Endothelial cell of umbilical vein (primary cell): ENCODE measurements around the gene APP. TPM values are rescaled to one million over a fixed set of nuclear protein-coding genes. Genes with fewer than 3 reads are reported as not detected.

Source experiments
- BruUV-seq: library from RNA; stranded (reverse); fragments of 400-500 nt; replicated peaks from 2 replicates; lab custom pipeline; 2021; lab: Mats Ljungman, UMichigan
- CTCF ChIA-PET: fragments of 300-600, 350-600 bp; sonication (Branson Sonifier 250); formaldehyde crosslinking; loops from one replicate; lab custom pipeline; 2021; ENCODE audit warnings: antibody characterized with exemption, inconsistent platforms; lab: Charles Lee
- POLR2A ChIA-PET: fragments of 300-600, 350-600 bp; sonication (Branson Sonifier 250); formaldehyde crosslinking; loops from one replicate; lab custom pipeline; 2021; ENCODE audit warnings: antibody characterized with exemption, inconsistent platforms; lab: Charles Lee
- DNase-seq: peaks from one replicate; pipeline ENCODE4 v3.0.0-alpha.2; 2011; ENCODE audit warnings: low read depth, low spot score
- FAIRE-seq: peaks from 2 replicates; lab custom pipeline; 2011; peaks lifted over from hg19 to GRCh38; lab: Jason Lieb, UNC
- H2AFZ ChIP-seq: 2 replicates; pipeline ENCODE4 v1.6.0; 2012; ENCODE audit warnings: low read depth, low read length, control low read depth, inconsistent platforms
- H3K27ac ChIP-seq: 2 replicates; pipeline ENCODE4 v1.5.1; 2011; ENCODE audit warnings: low read depth, mild to moderate bottlenecking, control low read depth, low read length, moderate library complexity; ENCODE audit not compliant: insufficient read depth
- H3K27me3 ChIP-seq, 2 experiments: 2 replicates each; pipeline versions ENCODE4 v1.6.0 to v1.6.1; 2011; ENCODE audit warnings: low read length in 2 of 2, mixed read lengths in 1 of 2; ENCODE audit not compliant: control insufficient read depth in 2 of 2, insufficient read depth in 2 of 2
- H3K36me3 ChIP-seq, 2 experiments: 2 replicates in 1 of 2; 3 replicates in 1 of 2; pipeline ENCODE4 v1.5.1; 2011; ENCODE audit warnings: low read length in 2 of 2, mild to moderate bottlenecking in 1 of 2, moderate library complexity in 1 of 2; ENCODE audit not compliant: control insufficient read depth in 2 of 2, insufficient read depth in 2 of 2; ENCODE audit errors: extremely low read depth in 1 of 2
- H3K4me1 ChIP-seq: 3 replicates; pipeline ENCODE4 v1.5.1; 2011; ENCODE audit warnings: mild to moderate bottlenecking, low read length; ENCODE audit not compliant: control insufficient read depth, insufficient read depth; ENCODE audit errors: extremely low read depth
- H3K4me2 ChIP-seq: 2 replicates; pipeline ENCODE4 v1.6.1; 2011; ENCODE audit warnings: low read length, control low read depth, mixed read lengths; ENCODE audit not compliant: insufficient read depth
- H3K4me3 ChIP-seq, 3 experiments: fragments of 200-600 bp in 1 of 3; sonication (generic), shearing (Covaris generic) in 1 of 3; replicated peaks in 1 of 3; 2 replicates each; pipeline ENCODE4 v1.5.1; 2011 to 2016; ENCODE audit warnings: control low read depth in 3 of 3, low read length in 3 of 3, mild to moderate bottlenecking in 2 of 3, inconsistent platforms in 1 of 3, low read depth in 1 of 3, moderate library complexity in 1 of 3; ENCODE audit not compliant: insufficient read depth in 1 of 3
- H3K79me2 ChIP-seq: 2 replicates; pipeline ENCODE4 v1.6.0; 2012; ENCODE audit warnings: low read length, inconsistent platforms; ENCODE audit not compliant: control insufficient read depth, insufficient read depth
- H3K9ac ChIP-seq: replicated peaks from 2 replicates; pipeline ENCODE3; 2011; ENCODE audit warnings: low read length, control low read depth; ENCODE audit not compliant: insufficient read depth; ENCODE audit errors: extremely low read depth
- H3K9me1 ChIP-seq: replicated peaks from 3 replicates; pipeline ENCODE4 v1.6.0; 2011; ENCODE audit warnings: mild to moderate bottlenecking, low read length; ENCODE audit not compliant: control insufficient read depth, insufficient read depth; ENCODE audit errors: extremely low read depth
- H3K9me3 ChIP-seq: replicated peaks from 2 replicates; pipeline ENCODE4 v1.5.1; 2012; ENCODE audit warnings: low read length, inconsistent platforms; ENCODE audit not compliant: control insufficient read depth, insufficient read depth
- H4K20me1 ChIP-seq: replicated peaks from 2 replicates; pipeline ENCODE3; 2011; ENCODE audit warnings: mild to moderate bottlenecking, low read length; ENCODE audit not compliant: control insufficient read depth, insufficient read depth; ENCODE audit errors: extremely low read depth
- EZH2 ChIP-seq: IDR thresholded peaks from 2 replicates; pipeline ENCODE4 v1.6.1; 2012; ENCODE audit warnings: borderline replicate concordance, low read depth, mild to moderate bottlenecking, moderate library complexity, low read length, inconsistent platforms; ENCODE audit not compliant: severe bottlenecking
- FOS ChIP-seq: IDR thresholded peaks from 2 replicates; pipeline ENCODE4 v1.6.1; 2011; ENCODE audit warnings: mild to moderate bottlenecking, low read length, moderate library complexity, borderline replicate concordance; ENCODE audit not compliant: insufficient read depth
- GATA2 ChIP-seq: IDR thresholded peaks from 2 replicates; pipeline ENCODE4 v1.7.0; 2011; ENCODE audit warnings: low read depth, mild to moderate bottlenecking, moderate library complexity, mixed read lengths, low read length; ENCODE audit not compliant: insufficient read length, insufficient read depth
- JUN ChIP-seq: IDR thresholded peaks from 2 replicates; pipeline ENCODE4 v1.6.1; 2011; ENCODE audit warnings: borderline replicate concordance, low read depth; ENCODE audit not compliant: insufficient read length, insufficient read depth
- MYC ChIP-seq: IDR thresholded peaks from one replicate; pipeline ENCODE4 v1.6.1; 2011; ENCODE audit warnings: mild to moderate bottlenecking, low read depth, low read length
- POLR2A ChIP-seq: IDR thresholded peaks from 2 replicates; pipeline ENCODE4 v1.6.1; 2012; ENCODE audit warnings: low read depth, mild to moderate bottlenecking, control low read depth, low read length
- POLR2AphosphoS5 ChIP-seq: IDR thresholded peaks from 2 replicates; pipeline ENCODE4 v1.6.1; 2012; ENCODE audit warnings: low read depth, mild to moderate bottlenecking, control low read depth, low read length, moderate library complexity; ENCODE audit not compliant: insufficient read depth
- dilution Hi-C: fragments of 300-500 bp; cut with MboI; formaldehyde crosslinking; loops from one replicate; pipeline ENCODE4 v1.15.0; 2019; ENCODE audit warnings: low sequenced_read_pairs; ENCODE audit not compliant: extremely low pct_ligation_motif_present
- intact Hi-C: fragments of 100-400 bp; cut with micrococcal nuclease; formaldehyde crosslinking; loops from one replicate; pipeline ENCODE4 v1.10.0; 2022
- polyA plus RNA-seq, 4 experiments: library from polyadenylated mRNA; depleted of rRNA in 3 of 4; stranded (reverse) in 3 of 4; unstranded in 1 of 4; fragments of >200 nt; gene quantifications; 2 replicates each; pipeline versions ENCODE4 v1.2.1 to v1.2.3, GENCODE V29; 2011 to 2012; ENCODE audit warnings: missing spikeins in 1 of 4
- total RNA-seq: library from RNA; stranded (reverse); gene quantifications from 2 replicates; pipeline ENCODE4 v1.2.3, GENCODE V29; 2021
- TF ChIP-seq, protein P1 (sequence below): IDR thresholded peaks from 2 replicates; pipeline ENCODE4 v1.6.1; 2011; ENCODE audit not compliant: insufficient read depth, insufficient read length
- TF ChIP-seq, protein P2 (sequence below), 2 donors: IDR thresholded peaks; 1 replicate in 1 of 2; 2 replicates in 1 of 2; pipeline ENCODE4 v1.5.1; 2011; ENCODE audit warnings: low read length in 2 of 2, mild to moderate bottlenecking in 2 of 2, moderate library complexity in 2 of 2, control low read depth in 1 of 2, inconsistent platforms in 1 of 2, low read depth in 1 of 2; ENCODE audit not compliant: insufficient read depth in 1 of 2; ENCODE audit errors: extremely low read depth in 1 of 2

The APP gene
- total and polyA plus RNA-seq, 2 donors (not counting 3 experiments of a cell fraction or from before 2014, with no cell fraction given): 914 to 928 TPM

DNA sequence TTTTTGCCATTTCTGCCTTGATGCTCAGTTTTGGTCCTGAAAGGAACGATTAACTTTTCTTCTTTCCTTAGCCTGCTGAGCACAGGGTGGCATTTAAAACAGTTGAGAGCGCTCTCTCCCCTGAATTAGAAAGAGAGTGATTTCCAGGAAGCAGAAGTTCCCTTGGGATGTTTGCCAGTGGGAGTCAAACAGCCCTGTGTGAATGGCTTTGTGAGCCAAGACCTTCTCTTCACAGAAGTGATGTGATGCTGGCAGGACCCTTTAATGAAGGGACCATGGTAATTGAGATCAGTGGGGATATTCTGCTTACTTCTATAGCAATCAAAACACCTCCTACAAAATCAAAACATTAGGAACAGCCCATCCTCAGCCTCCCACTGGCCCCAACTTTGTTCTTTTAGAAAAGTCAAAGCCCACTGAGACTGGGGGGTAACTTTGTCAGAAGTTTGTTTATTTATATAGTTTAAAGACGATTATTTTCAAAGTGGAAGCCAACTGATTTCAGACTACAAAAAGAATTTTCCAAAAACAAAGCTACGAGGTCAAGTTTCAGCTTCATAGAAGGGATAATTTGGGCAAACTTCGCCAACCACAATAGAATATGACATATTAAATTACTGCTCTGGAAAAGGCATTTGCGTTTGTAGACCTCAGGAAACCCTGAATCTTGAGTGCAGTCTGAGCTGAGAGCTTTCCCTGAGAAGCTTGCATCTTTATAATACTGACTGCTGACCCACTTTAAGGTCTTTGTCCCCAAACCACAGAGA, 313.1 kb downstream of the APP start:
- intact Hi-C loops (no loop called here), dilution Hi-C loops (no loop called here)
- DNase-seq (no peak), FAIRE-seq (no peak)
- CTCF ChIA-PET: interaction anchor here (0.5 to 1.0 kb wide), 2 partner anchors 10 to 19 kb away, joined by 4 read pairs; no protein-coding TSS in a partner anchor
- H2AFZ ChIP-seq: no peak overlapping the region
- H3K4me3 ChIP-seq: no peak overlapping the region
- no peaks in the 10 kb centered on the region for H3K4me1 ChIP-seq
- H3K36me3 ChIP-seq: no peaks in the 10 kb centered on the region
- H3K9ac ChIP-seq: no peak overlapping the region
- BruUV-seq: no TSS peak
- no peak overlapping the region for H3K4me2 ChIP-seq
- POLR2A ChIA-PET: no interaction called here
- H3K27me3 ChIP-seq: peaks cover 1 to 9% of the 10 kb centered on the region in 2 experiments
- H3K27ac ChIP-seq: no peak overlapping the region
- no peak for TF ChIP-seq JUN
- no peak for TF ChIP-seq POLR2A
- TF ChIP-seq GATA2: no peak
- no peak for TF ChIP-seq FOS
- TF ChIP-seq, protein P1, sequence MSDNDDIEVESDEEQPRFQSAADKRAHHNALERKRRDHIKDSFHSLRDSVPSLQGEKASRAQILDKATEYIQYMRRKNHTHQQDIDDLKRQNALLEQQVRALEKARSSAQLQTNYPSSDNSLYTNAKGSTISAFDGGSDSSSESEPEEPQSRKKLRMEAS: no peak
- no peak for TF ChIP-seq POLR2AphosphoS5
- TF ChIP-seq MYC: no peak
- TF ChIP-seq, protein P2, sequence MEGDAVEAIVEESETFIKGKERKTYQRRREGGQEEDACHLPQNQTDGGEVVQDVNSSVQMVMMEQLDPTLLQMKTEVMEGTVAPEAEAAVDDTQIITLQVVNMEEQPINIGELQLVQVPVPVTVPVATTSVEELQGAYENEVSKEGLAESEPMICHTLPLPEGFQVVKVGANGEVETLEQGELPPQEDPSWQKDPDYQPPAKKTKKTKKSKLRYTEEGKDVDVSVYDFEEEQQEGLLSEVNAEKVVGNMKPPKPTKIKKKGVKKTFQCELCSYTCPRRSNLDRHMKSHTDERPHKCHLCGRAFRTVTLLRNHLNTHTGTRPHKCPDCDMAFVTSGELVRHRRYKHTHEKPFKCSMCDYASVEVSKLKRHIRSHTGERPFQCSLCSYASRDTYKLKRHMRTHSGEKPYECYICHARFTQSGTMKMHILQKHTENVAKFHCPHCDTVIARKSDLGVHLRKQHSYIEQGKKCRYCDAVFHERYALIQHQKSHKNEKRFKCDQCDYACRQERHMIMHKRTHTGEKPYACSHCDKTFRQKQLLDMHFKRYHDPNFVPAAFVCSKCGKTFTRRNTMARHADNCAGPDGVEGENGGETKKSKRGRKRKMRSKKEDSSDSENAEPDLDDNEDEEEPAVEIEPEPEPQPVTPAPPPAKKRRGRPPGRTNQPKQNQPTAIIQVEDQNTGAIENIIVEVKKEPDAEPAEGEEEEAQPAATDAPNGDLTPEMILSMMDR (IDR thresholded peaks at IDR 0.05; ENCODE audit: extremely low read depth in 1 of 2, insufficient read depth in 1 of 2, low read depth in 1 of 2, low read length in 2 of 2): no peak
- no peak for TF ChIP-seq EZH2
- H4K20me1 ChIP-seq: no peaks in the 10 kb centered on the region
- H3K9me3 ChIP-seq: no peaks in the 10 kb centered on the region
- no peaks in the 10 kb centered on the region for H3K79me2 ChIP-seq
- no peaks in the 10 kb centered on the region for H3K9me1 ChIP-seq
